Right lobe of liver (tissue), 4 donors: ENCODE measurements around the gene RAB14.

Experiments used
- CTCF ChIP-seq, 4 donors: fragments of 200-600 bp in 3 of 4; fragments of 450-650 bp in 1 of 4; IDR thresholded peaks; one replicate each; pipeline versions ENCODE4 v1.5.1 to v1.8.0; 2016 to 2022; ENCODE audit warnings: antibody characterized with exemption in 4 of 4, mild to moderate bottlenecking in 2 of 4
- POLR2A ChIP-seq: fragments of 450-650 bp; IDR thresholded peaks from one replicate; pipeline ENCODE4 v1.6.1; 2017; ENCODE audit warnings: antibody characterized with exemption, mild to moderate bottlenecking
- donor health status: DM: no; HTN: no; CAD: no.
- donor health status: DM: no; HTN: no; CAD: no.
- donor health status: DM: no; HTN: yes; CAD: no.

GRCh38 chr9:121201738-121202533 is at the start of gene RAB14:
- TF ChIP-seq CTCF (IDR thresholded peaks at IDR 0.05), result peak; percentile 47 to 80 (median 54)
- peak; percentile 63 for TF ChIP-seq POLR2A
